Glutamatergic neuron (in vitro differentiated cells): ENCODE data around the gene GOLGA6A. TPM values are rescaled to one million over a fixed set of nuclear protein-coding genes. Genes with fewer than 3 reads are reported as not detected.
"Not testable (repeated sequence)": the region's sequence is repeated elsewhere in the genome, so short reads cannot be mapped to it uniquely, and the experiment has no call there.

Experiments used
- DNase-seq: peaks from one replicate; pipeline ENCODE4 v3.0.0; 2022
- H3K27ac Mint-ChIP-seq: one replicate; pipeline ENCODE4 v1.8.0; 2020; ENCODE audit warnings: mild to moderate bottlenecking, mixed read lengths, inconsistent platforms; ENCODE audit not compliant: unreplicated experiment
- H3K27me3 Mint-ChIP-seq: one replicate; pipeline ENCODE4 v1.8.0; 2020; ENCODE audit warnings: mild to moderate bottlenecking, moderate library complexity, mixed read lengths, inconsistent platforms; ENCODE audit not compliant: unreplicated experiment
- H3K36me3 Mint-ChIP-seq: one replicate; pipeline ENCODE4 v1.8.0; 2020; ENCODE audit warnings: mild to moderate bottlenecking, mixed read lengths, inconsistent platforms; ENCODE audit not compliant: unreplicated experiment
- H3K4me1 Mint-ChIP-seq: one replicate; pipeline ENCODE4 v1.8.0; 2020; ENCODE audit warnings: mild to moderate bottlenecking, low read depth, mixed read lengths, inconsistent platforms; ENCODE audit not compliant: unreplicated experiment
- H3K4me3 Mint-ChIP-seq: one replicate; pipeline ENCODE4 v1.8.0; 2020; ENCODE audit warnings: mild to moderate bottlenecking, mixed read lengths, inconsistent platforms; ENCODE audit not compliant: unreplicated experiment
- H3K9me3 Mint-ChIP-seq: one replicate; pipeline ENCODE4 v1.8.0; 2020; ENCODE audit warnings: mild to moderate bottlenecking, moderate library complexity, mixed read lengths, inconsistent platforms; ENCODE audit not compliant: unreplicated experiment
- total RNA-seq: library from RNA; stranded (reverse); fragmentation: NEBNext Ultra II Directional; extraction: Animal tissue kit (Norgen Biotek cat#: 25700); gene quantifications from one replicate; pipeline ENCODE4 v1.2.1, GENCODE V29; 2021; ENCODE audit not compliant: unreplicated experiment
- TF ChIP-seq, protein P1 (sequence below): fragments of 200-600 bp; sonication (generic); IDR thresholded peaks from one replicate; pipeline ENCODE4 v1.5.0; 2021; ENCODE audit not compliant: partially characterized antibody, unreplicated experiment

The GOLGA6A gene
- total RNA-seq, 1 donor from 2014 or later, result 0.83 TPM

DNA sequence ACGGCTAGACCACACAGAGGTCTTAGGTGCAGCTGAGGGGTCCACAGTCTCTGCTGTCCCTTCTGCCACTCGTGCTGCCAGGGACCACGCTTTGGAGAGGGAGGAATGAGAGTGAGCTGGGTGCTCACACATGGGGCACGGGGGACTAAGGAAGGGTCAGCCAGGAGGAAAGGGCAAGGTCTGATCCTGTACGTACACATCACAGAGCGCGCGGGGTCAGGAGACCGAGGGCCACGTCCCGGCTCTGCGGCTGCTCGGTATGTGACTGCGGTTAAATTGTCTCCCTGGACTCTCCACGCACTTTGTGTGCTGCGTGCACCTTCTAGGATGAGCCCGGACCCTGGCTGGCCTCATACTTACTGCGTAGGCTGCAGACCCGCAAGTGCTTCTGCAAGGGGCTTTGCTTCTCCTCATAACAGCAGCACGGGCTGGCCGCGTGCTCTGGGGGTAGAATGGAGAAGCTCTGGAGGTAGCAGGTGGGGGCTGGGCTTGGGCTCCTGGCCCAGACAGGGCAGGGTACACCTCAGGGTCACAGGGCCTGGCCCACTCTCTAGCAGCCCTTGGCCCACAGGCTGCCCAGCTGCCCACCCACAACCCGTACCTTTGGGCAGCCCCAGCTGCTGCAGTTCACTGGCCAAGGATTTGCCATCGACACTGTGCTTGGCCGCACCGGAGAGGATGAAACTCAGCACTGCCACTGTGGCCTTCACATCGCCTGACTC, 14.6 kb upstream of the GOLGA6A start:
- not testable (repeated sequence) for H3K27ac Mint-ChIP-seq, H3K27me3 Mint-ChIP-seq, H3K9me3 Mint-ChIP-seq, H3K4me1 Mint-ChIP-seq, DNase-seq, H3K4me3 Mint-ChIP-seq, H3K36me3 Mint-ChIP-seq

GRCh38 chr15:74095610-74096009, 13.3 kb upstream of the GOLGA6A start:
- H3K27ac Mint-ChIP-seq, H3K36me3 Mint-ChIP-seq, H3K9me3 Mint-ChIP-seq, H3K4me3 Mint-ChIP-seq, H3K4me1 Mint-ChIP-seq, DNase-seq, H3K27me3 Mint-ChIP-seq: not testable (repeated sequence)

GRCh38 chr15:74094567-74094966, 12.2 kb upstream of the GOLGA6A start:
- DNase-seq, H3K27ac Mint-ChIP-seq, H3K4me1 Mint-ChIP-seq, H3K4me3 Mint-ChIP-seq, H3K9me3 Mint-ChIP-seq, H3K27me3 Mint-ChIP-seq, H3K36me3 Mint-ChIP-seq: not testable (repeated sequence)

DNA sequence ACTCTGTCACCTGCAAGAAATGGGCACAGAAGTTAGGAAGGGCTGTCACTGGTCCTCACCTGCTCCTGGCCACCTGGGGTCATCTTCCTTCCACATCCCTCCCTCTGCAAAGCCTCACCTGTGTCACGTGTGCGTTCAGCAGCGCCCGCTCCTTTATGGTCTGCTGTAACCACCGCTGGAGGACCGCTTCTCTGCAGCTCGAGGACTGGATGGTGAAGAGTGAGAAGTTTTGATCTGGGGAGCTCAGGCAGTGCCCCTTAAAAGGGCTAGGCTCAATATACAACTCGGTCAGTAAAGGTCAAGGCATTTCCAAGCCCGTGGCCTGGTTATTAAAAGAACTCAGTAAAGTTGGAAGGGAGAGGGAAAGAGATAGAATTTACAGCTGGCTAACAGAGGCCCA, 6.6 kb downstream of the GOLGA6A start:
- DNase-seq, H3K27ac Mint-ChIP-seq, H3K4me1 Mint-ChIP-seq, H3K9me3 Mint-ChIP-seq, H3K36me3 Mint-ChIP-seq, H3K4me3 Mint-ChIP-seq, H3K27me3 Mint-ChIP-seq: not testable (repeated sequence)

- peak; percentile 52 for DNase-seq
- not testable (repeated sequence) for H3K27me3 Mint-ChIP-seq, H3K9me3 Mint-ChIP-seq, H3K27ac Mint-ChIP-seq, H3K4me3 Mint-ChIP-seq, H3K36me3 Mint-ChIP-seq, H3K4me1 Mint-ChIP-seq
Observed at GRCh38 chr15:74072614-74073337, 9.6 kb downstream of the GOLGA6A start.

- H3K4me3 Mint-ChIP-seq, H3K27me3 Mint-ChIP-seq, H3K27ac Mint-ChIP-seq, H3K9me3 Mint-ChIP-seq, DNase-seq, H3K4me1 Mint-ChIP-seq, H3K36me3 Mint-ChIP-seq: not testable (repeated sequence)
Observed at GRCh38 chr15:74072132-74072531, 10.2 kb downstream of the GOLGA6A start.

- not testable (repeated sequence) for H3K27me3 Mint-ChIP-seq, H3K27ac Mint-ChIP-seq, H3K4me1 Mint-ChIP-seq, DNase-seq, H3K9me3 Mint-ChIP-seq, H3K4me3 Mint-ChIP-seq, H3K36me3 Mint-ChIP-seq
Observed at GRCh38 chr15:74071645-74072044, 10.7 kb downstream of the GOLGA6A start.

GRCh38 chr15:74065684-74066411, 16.5 kb downstream of the GOLGA6A start:
- not testable (repeated sequence) for H3K27ac Mint-ChIP-seq, H3K9me3 Mint-ChIP-seq, H3K36me3 Mint-ChIP-seq, H3K4me1 Mint-ChIP-seq, H3K4me3 Mint-ChIP-seq, H3K27me3 Mint-ChIP-seq
- TF ChIP-seq, protein P1, sequence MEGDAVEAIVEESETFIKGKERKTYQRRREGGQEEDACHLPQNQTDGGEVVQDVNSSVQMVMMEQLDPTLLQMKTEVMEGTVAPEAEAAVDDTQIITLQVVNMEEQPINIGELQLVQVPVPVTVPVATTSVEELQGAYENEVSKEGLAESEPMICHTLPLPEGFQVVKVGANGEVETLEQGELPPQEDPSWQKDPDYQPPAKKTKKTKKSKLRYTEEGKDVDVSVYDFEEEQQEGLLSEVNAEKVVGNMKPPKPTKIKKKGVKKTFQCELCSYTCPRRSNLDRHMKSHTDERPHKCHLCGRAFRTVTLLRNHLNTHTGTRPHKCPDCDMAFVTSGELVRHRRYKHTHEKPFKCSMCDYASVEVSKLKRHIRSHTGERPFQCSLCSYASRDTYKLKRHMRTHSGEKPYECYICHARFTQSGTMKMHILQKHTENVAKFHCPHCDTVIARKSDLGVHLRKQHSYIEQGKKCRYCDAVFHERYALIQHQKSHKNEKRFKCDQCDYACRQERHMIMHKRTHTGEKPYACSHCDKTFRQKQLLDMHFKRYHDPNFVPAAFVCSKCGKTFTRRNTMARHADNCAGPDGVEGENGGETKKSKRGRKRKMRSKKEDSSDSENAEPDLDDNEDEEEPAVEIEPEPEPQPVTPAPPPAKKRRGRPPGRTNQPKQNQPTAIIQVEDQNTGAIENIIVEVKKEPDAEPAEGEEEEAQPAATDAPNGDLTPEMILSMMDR, result peak; percentile 73
- DNase-seq, result peak; percentile 83

- DNase-seq, H3K4me3 Mint-ChIP-seq, H3K27ac Mint-ChIP-seq, H3K9me3 Mint-ChIP-seq, H3K27me3 Mint-ChIP-seq, H3K36me3 Mint-ChIP-seq, H3K4me1 Mint-ChIP-seq: not testable (repeated sequence)
Observed at GRCh38 chr15:74064822-74065221, 17.5 kb downstream of the GOLGA6A start.

- not testable (repeated sequence) for H3K27ac Mint-ChIP-seq, H3K27me3 Mint-ChIP-seq, H3K36me3 Mint-ChIP-seq, H3K9me3 Mint-ChIP-seq, H3K4me3 Mint-ChIP-seq, DNase-seq, H3K4me1 Mint-ChIP-seq
Observed at GRCh38 chr15:74064183-74064582, 18.2 kb downstream of the GOLGA6A start.

- not testable (repeated sequence) for H3K4me1 Mint-ChIP-seq, H3K9me3 Mint-ChIP-seq, DNase-seq, H3K27me3 Mint-ChIP-seq, H3K36me3 Mint-ChIP-seq, H3K4me3 Mint-ChIP-seq, H3K27ac Mint-ChIP-seq
Observed at GRCh38 chr15:74063425-74064146, 18.8 kb downstream of the GOLGA6A start.
